Retinal pigment epithelial cell (primary cell): ENCODE measurements around the gene PLEKHG5.

Source experiments
- DNase-seq: peaks from one replicate; pipeline ENCODE4 v3.0.0-alpha.2; 2010; ENCODE audit warnings: low read depth
- H3K4me3 ChIP-seq: 2 replicates; pipeline ENCODE4 v1.5.1; 2011; ENCODE audit warnings: mild to moderate bottlenecking, low read length, control low read depth, moderate library complexity
- CTCF ChIP-seq: conservative IDR thresholded peaks from 2 replicates; pipeline ENCODE4 v1.5.1; 2011; ENCODE audit warnings: low read depth, low read length, control low read depth, inconsistent platforms

PLEKHG5 gene

DNA sequence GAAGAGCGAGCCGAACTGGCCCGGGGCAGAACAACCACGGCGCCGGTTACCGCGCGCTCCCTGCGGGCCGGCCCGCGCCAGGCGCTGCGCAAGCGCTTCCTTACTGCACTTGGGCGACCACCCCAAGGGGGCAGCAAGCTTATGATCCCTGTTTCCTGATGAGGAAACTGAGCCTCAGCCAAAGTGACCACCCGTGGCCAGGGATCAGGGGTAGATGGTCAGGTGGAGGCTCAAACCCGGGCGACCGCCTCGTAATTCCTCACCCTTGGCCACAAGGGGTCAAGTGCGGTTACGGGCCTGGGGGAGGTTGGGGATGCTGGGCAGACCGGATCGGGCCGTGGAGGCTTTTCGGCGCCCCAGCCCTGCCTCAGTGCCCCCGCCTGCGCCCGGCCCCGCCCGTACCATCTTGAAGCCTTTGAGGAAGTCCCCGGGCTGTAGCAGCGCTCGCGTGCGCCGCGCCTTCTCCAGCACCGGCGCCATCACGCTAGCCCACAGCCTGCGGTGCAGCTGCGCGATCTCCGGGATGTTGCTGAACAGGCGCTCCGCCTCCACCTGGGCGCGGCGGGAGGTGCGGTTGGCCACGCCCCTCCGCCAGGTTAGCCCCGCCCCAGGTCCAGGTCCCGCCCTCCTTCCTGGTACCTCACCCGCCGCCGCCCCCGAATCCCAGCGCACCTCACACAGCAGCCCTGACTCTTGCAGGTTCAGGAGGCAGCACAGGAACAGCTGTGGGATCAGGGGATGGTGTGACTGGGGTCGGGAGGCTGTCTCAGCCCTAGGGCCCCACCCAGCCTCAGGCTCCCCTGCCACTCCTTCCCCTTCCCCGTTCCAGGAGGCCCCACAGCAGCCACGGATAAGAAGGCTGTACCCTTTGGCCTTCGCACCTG is 20.1 kb downstream of the PLEKHG5 start:
- no peak for TF ChIP-seq CTCF
- no peak for DNase-seq
- no peak overlapping the region for H3K4me3 ChIP-seq

DNA sequence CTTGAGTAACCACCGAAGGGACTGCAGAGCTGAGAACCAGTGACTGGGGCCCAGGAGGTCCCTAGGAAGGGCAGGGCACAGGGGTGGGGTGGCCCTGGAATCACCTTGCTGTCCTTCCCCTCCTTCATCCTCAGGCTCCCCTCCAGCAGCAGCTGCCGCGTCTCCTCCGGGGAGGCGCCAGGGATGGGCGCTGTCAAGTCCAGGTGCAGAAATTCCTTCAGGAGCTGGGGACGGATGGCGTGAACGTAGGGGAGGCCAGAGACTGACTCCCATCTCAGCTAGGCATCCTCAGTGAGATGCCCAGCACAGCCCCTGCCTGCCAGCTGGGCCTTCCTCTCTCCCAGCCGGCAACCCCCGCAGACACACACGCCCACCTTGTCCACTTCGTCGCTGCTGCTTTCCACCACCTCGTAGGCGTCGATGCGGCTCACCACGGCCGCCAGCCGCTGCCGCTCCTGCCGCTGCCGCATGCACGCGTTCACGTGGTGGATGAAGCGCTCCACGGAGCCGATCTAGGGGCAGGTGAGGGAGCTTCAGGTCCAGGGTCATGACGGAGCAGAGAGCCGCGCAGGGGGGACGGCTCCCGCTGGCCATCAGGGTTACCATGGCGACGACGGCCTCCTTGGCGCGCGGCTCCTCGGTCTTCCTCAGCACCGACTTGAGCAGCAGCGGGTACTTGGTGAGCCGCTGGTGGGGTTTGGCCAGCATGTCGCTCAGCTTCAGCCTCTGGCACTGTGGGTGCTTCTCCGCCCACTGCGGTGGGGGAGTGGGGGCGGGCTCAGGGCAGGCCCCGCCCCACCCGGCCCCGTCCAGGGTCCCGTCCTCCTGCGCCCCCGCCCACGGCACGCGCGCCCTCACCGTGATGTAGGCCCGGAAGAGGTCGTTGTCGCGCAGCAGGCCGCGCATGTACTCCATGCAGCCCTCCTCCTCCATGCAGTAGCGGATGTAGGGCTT is 21.1 kb downstream of the PLEKHG5 start:
- no peak overlapping the region for H3K4me3 ChIP-seq
- no peak for DNase-seq
- TF ChIP-seq CTCF = no peak

- H3K4me3 ChIP-seq = no peak overlapping the region
- no peak for DNase-seq
- no peak for TF ChIP-seq CTCF
Observed at GRCh38 chr1:6468729-6469461, 22.6 kb downstream of the PLEKHG5 start.

- no peak overlapping the region for H3K4me3 ChIP-seq
- TF ChIP-seq CTCF = no peak
- DNase-seq = no peak
Observed at GRCh38 chr1:6467744-6468688, 23.5 kb downstream of the PLEKHG5 start.

- H3K4me3 ChIP-seq = no peak overlapping the region
- no peak for TF ChIP-seq CTCF
- DNase-seq = no peak
Observed at GRCh38 chr1:6467224-6467623, 24.2 kb downstream of the PLEKHG5 start.

- TF ChIP-seq CTCF = no peak
- DNase-seq = no peak
- H3K4me3 ChIP-seq = no peak overlapping the region
Observed at GRCh38 chr1:6466751-6467150, 24.7 kb downstream of the PLEKHG5 start.
